Activated CD4-positive, CD25-positive, alpha-beta regulatory T cell treated with anti-CD3 and anti-CD28 coated beads, Interleukin-2, amount 50 U/mL, for 24 hours (primary cell): ENCODE data around the gene CECR2.
"Not testable (repeated sequence)": the region's sequence is repeated elsewhere in the genome, so short reads cannot be mapped to it uniquely, and the experiment has no call there.

Experiments
- ATAC-seq, 2 donors: fragments of 150-1000 bp; cut with Tn5 transposase; one replicate each; pipeline ENCODE4 v1.10.0; 2021; ENCODE audit warnings: mild to moderate bottlenecking in 1 of 2, moderate library complexity in 1 of 2

CECR2 gene

DNA sequence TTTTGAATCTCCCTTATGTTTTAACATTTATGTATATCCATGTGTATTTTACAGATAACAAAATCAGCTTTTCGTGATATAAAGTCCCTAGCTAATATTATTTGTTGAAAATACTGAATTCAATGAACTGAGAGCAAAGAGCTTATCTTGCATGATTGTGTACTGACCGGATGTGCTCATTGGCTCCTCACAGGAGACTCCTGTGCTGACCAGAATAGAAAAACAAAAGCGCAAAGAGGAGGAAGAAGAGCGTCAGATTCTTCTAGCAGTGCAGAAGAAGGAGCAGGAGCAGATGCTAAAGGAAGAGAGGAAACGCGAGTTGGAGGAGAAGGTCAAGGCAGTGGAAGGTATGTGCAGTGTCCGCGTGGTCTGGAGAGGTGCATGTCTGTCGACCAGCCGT, 154.7 kb downstream of the CECR2 start:
- no peak for ATAC-seq

DNA sequence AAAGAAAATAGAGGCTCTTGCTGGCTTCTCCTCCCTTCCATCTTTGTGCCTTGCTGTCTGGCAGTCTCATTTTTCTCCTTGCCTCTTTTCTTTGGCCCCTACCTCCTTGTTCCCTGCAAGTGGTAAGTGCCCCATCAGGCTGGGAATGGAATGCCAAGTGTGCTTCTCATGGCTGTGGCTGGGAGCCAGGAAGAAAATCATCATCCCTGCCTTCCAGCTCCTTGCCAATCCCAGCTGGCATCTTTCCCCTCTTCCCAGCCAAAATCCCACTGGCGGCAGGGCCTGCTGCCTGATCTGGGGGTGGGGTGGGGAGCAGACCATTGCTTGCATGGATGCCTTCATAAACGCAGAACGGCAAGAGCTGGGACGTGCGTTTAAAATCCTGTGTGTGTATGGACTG, 167.0 kb downstream of the CECR2 start:
- ATAC-seq, result no peak

GRCh38 chr22:17537155-17537554, 167.9 kb downstream of the CECR2 start:
- no peak for ATAC-seq

- ATAC-seq, result no peak
Observed at GRCh38 chr22:17540481-17540880, 171.2 kb downstream of the CECR2 start.

- no peak for ATAC-seq
Observed at GRCh38 chr22:17541476-17541875, 172.2 kb downstream of the CECR2 start.

- no peak for ATAC-seq
Observed at GRCh38 chr22:17542452-17542851, 173.2 kb downstream of the CECR2 start.

DNA sequence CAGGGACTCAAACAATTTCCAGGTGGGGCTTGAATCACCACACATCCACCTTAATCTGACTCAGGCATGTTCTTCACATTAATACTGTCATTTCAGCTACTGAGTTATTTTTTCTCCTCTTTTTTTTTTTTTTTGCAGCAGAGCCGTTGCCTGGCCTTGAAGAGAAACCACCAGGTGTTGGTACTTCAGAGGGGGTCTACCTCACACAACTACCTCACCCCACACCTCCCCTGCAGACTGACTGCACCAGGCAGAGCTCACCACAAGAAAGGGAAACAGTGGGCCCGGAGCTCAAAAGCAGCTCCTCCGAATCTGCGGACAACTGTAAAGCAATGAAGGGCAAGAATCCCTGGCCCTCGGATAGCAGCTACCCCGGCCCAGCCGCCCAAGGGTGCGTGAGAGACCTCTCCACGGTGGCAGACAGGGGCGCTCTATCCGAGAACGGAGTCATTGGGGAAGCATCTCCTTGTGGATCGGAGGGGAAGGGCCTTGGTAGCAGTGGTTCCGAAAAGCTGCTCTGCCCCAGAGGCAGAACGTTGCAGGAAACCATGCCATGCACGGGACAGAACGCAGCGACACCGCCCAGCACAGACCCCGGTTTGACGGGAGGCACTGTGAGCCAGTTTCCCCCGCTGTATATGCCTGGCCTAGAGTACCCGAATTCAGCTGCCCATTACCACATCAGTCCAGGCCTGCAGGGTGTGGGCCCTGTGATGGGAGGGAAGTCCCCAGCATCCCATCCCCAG, 178.9 kb downstream of the CECR2 start:
- no peak for ATAC-seq

GRCh38 chr22:17548756-17549035, 179.4 kb downstream of the CECR2 start:
- ATAC-seq, result no peak

- ATAC-seq, result no peak
Observed at GRCh38 chr22:17549183-17549582, 179.9 kb downstream of the CECR2 start.

GRCh38 chr22:17549655-17550054, 180.4 kb downstream of the CECR2 start:
- no peak for ATAC-seq

DNA sequence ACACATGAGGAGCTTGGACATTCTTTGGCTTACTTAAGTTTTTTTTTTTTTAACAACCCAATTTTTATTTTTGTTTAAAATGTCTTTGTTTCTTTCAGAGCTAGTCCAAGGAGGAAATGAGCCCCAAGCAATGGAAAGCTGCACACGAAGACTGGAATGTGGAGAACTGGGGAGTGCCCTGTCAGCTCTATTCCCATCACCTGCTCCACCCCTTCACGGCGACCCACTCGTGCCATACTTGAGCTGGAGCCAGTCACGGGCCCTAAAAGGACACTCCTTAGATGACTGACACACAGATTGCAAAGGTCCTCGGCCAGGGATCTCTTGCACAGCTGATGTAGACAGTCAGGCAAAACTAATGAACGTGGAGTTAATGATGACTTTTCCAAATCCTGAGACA, 183.5 kb downstream of the CECR2 start:
- ATAC-seq, result no peak

- ATAC-seq, result no peak
Observed at GRCh38 chr22:17554814-17555213, 185.6 kb downstream of the CECR2 start.

GRCh38 chr22:17559188-17559587, 189.9 kb downstream of the CECR2 start:
- no peak for ATAC-seq

DNA sequence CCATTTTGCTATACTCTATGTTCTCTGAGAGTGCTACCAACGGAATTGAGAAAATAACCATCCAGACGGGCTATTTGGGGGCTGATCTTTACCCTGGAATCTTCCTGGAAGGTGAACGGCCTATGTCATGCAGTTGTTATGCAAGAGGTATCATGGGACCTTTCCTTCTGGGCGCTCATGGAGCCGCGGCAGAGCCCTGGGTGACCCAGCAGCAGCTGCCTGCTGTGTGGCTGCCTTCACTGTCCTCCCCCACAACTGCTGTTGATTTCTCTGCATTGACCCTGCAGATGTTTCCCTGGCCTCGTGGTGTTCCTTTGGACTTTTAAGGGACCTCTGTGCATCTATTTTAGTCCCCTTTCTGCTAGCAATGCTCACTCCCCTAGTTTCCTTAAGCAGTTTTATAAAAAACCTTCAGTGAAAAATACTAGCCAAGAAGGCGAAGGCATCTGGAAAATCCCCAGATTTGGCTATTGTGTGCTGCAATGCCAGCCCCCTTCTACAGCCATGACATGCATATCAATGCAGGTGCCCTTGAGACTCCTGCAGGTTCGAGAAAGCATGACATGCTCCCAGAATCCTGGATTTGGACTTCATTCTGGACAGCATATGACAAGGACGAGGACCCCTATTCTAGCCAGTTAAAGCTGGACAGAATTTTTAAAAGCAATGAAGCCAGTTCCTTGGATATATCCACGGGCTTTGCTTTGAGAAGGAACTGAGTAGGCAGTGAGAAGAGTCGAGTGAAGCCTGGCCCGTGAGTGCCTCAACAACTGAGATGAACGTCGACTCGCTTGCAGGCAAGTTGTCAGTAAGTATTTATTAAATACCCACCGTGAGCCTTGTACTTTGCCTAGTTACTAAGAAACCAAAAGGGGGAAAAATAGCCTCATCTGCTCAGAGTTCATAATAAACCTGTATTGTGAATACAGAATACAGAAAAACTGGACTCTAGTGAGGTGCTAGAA, 193.9 kb downstream of the CECR2 start, which contains the start of gene SLC25A18:
Gene SLC25A18, plus strand, starts transcription at position 593 of the 965 bp plus-strand sequence. CDS start 16,447 bp downstream, outside the sequence.
- ATAC-seq, result no peak

- no peak for ATAC-seq
Observed at GRCh38 chr22:17563936-17564391, 194.7 kb downstream of the CECR2 start.

- not testable (repeated sequence) for ATAC-seq
Observed at GRCh38 chr22:17566016-17566687, 196.9 kb downstream of the CECR2 start.

DNA sequence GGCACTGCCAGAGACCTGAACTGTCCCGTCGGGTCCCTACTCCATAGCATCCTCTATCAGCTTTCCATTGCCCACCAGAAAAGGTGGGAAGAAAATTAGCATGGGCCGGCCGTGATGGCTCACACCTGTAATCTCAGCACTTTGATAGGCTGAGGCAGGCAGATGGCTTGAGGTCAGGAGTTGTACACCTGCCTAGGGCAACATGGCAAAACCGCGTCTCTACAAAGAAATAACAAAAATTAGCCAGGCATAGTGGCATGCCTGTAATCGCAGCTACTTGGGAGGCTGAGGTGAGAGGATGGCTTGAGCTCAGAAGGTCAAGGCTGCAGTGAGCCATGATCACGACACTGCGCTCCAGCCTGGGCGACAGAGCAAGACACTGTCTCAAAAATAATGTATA, 197.5 kb downstream of the CECR2 start:
- ATAC-seq, result no peak

- no peak for ATAC-seq
Observed at GRCh38 chr22:17569971-17570511, 200.8 kb downstream of the CECR2 start.

DNA sequence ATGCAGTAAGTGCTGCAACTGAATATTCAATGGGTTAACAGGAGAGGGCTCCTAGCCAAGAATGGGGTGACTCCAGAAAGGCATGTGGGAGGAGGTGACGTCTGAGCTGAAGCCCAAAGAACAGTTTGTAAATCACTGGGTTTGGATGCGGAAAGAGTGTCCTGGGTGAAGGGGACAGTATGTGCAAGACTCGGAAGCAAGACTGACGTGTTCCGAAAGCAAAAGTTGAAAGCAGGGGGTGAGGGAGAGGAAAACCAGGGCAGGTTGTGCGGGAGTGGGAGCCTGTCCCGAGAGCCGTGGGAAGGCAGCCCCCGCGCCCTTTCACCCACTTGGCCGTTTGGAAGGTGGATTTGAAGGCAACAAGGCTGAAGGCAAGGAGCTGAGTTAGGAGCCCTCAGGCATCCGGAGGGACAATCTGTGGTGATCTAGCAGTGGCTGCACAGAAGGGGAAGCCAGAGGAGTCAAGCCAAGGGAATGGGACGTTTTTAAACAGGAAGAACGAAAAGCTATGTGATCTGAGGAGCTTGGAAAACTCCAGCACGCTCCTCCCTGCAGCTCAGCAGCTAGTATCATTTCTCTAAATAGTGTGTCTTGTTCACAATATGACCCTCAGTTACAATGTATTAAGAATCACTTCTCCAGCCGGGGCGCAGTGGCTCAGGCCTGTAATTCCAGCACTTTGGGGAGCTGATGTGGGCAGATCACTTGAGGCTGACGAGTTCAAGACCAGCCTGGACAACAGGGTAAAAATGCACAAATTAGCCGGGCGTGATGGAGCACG, 201.8 kb downstream of the CECR2 start:
- no peak for ATAC-seq

DNA sequence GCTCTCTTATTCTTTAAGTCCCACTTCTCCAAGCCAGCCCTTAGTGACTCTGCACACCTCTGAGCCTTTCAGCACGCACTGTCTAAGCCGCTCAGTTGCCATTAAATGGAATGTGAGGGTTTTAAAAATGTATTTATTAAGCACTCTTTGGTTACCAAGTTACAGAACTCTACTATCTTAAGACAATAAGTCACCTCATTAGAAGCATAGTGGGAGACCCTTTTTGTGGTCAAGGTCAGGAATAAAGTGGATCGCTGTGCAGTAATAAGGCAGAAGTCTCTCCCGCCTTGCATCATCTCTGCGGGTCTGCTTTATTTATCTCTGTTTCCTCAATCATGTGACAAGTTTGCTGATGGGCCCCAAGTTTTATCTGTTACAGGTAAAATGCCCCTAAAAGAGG, 205.9 kb downstream of the CECR2 start:
- no peak for ATAC-seq

- no peak for ATAC-seq
Observed at GRCh38 chr22:17575681-17576080, 206.4 kb downstream of the CECR2 start.

DNA sequence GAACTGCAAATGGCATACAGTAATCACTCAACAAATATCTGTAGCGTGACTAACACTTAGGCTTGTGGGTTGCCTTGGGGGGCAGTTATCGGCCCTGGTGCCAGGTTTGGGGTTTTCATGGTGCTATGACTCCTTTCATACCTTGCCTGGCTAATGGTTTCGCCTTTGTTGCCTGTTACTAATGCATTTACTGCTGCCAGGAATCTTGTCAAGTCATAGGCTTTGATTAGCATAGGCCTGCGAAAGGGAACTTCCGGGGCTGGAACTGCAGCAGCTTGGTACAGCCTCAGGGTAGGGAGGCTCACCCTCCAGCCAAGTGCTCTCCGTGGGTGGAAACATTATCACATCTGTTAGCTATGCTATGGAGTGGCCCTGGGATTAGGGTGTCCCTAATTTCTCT, 207.2 kb downstream of the CECR2 start:
- ATAC-seq, result no peak
